HG02763 (cell line): ENCODE data around the gene C2orf92.

Source experiments
- ATAC-seq: cut with Tn5 transposase; IDR thresholded peaks from one replicate; pipeline ENCODE4 v1.9.1; 2021; ENCODE audit warnings: mild to moderate bottlenecking, moderate library complexity; ENCODE audit not compliant: unreplicated experiment

The C2orf92 gene

DNA sequence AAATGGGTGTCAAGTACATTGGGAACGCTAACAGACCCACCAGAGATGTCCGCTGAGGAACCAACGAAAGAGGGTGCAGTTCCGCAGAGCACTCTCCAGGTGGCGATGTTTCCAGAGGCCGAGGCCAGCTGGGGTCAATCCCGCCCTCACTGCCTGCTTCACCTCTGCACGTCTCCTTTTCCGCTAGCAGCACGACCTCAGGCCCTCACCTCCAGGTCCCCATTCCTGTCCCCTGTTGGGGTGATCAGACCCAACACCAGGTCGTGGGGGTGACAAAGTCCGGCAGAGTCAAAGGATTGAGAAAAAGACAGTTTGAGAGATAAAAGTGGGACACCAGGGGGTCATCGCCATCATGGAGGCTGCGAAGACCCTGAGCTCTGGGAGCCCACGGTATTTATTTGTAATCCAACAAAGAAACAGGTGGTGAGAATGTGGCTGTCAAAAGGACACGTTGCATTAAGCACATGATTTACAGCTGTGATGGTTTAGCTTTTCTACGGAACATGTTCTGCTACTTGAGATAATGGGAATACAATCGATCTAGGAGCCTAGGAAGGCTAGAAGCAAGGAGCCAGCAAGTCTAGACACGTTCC, 71.2 kb downstream of the C2orf92 start:
- ATAC-seq, result peak; percentile 51

DNA sequence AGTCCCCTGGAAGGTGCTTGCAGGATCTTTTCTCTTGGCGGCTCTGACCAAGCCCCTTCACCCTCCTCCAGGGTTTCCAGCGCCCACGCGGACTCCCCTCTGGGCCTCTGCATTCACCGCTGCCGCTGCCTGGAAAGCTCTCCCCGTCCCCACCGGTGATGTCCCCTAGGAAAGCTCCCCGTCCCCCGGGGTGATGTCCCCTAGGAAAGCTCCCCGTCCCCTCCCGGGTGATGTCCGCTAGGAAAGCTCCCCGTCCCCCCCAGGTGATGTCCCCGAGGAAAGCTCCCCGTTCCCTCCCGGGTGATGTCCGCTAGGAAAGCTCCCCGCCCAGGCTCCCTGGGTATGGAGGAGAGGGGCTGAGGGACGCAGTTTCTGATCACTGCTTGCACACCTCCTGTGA, 71.7 kb downstream of the C2orf92 start:
- no peak for ATAC-seq

DNA sequence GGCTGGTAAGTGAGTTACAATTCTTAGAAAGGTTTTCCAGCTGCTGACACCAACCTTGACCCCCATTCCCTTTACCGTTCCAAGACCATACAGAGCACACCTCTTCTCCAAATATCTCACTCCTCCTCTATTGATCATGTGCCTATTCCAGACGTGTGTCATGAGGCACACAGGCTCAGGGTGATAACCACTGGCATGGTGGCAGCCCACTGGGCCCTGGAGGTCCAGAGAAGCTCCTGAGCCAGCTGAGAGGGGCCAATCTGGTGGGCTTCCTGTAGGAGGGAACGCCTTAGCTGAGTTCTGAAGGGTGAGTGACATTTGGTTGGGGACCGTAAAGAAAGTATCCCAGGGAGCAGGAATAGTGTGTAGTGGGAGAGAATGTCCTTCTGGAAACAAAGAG, 72.2 kb downstream of the C2orf92 start:
- no peak for ATAC-seq

DNA sequence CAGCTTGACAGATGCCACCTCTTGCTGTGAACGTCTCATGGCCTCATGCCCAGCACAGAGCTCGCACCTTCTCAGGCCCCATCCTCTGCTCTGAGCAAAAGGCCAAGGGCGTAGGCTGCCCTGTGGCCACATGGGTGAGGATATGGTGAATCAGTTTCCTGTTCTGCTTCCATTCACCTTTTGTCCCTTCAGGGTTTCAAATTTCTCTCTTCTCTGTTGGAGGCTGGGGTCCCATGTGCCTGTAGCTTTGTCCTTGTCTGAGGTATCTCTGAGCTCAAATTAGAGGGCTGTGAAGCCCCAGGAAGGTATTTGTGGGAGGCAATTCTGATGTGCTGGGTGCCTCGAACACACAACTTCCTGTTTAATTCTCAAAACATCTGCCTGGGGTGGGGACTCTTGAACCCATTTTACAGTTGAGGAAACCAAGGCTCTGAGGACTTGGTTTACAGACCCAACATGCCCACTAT, 72.9 kb downstream of the C2orf92 start:
- no peak for ATAC-seq

DNA sequence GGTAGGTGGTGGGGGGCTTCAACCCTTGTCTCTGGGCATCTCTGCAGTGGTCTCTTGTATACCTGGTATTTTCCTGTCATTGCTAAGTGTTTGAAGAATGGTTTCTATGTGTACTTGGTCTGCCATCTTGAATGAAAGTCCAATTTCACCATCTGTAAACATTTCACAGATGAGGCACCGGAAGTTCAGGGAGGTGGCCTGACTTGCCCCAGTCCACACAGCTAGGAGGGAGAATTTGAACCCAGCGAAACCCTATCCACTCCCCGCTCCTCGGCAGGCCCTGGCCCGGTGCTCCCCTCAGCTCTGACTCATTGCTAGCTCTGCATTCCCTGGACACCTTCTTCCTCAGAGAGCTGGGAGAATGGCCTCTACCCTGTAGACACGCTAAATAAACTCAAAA, 74.4 kb downstream of the C2orf92 start:
- ATAC-seq, result no peak

DNA sequence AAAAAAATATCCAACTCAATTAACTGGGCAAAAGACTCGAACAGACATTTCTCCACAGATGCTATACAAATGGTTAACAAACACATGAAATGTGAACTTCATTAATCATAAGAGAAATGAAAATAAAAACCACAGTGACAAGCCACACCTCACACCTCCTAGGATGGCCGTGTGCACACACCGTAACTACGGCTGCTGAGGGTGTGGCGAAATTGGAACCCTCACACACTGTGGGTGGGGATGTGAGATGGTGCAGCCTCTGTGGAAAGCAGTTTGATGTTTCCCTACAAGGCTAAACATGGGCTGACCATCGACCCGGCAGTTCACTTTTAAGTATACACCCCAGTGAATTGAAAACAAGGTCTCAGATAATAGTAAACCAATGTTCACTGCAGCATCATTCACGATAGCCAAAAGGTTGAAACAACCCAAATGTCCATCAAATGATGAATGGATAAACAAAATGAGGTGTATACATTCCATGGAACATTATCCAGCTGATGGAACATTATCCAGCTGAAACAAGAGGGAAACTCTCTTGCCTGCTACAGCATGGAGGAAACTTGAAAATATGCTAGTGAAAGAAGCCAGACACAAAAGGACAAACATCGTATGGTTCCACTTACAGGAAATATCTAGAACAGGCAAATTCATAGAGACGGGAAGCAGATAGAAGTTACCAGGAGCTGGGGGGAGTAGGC, 76.1 kb downstream of the C2orf92 start:
- ATAC-seq, result no peak

DNA sequence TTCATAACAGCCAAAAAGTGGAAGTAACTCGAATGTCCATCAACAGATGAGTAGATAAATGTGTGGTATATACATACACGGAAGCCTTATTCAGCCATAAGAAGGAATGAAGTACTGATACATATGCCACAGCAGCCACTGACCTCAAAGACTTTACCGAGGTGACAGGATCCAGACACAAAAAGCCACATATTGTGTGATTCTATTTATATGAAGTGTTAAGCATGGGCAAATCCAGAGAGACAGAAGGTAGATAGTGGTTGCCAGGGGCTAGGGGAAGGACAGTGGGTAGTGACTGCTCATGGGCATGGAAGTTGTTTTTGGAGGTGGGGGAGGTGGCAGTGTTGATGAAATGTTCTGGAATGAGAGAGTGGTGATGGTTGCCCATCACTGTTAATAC, 77.8 kb downstream of the C2orf92 start:
- ATAC-seq, result no peak

DNA sequence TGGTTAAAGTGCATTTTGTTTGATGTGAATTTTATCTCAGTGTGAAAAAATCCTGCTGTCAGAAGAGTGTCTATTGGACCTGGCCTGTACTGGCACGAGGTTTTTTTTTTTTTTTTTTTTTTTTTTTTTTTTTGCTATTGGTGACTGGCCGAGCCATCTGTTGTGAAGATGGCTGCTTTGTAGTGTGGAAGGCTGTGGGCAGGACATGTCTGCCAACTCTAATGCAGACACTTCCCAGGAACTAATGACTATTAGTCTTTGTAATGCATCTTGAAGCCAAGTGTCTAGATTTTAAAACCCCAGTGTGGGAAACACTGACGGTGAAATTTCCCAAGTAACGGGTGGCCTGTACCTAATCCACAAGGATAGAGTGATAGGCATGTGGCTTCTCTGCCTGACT, 78.2 kb downstream of the C2orf92 start:
- no peak for ATAC-seq

DNA sequence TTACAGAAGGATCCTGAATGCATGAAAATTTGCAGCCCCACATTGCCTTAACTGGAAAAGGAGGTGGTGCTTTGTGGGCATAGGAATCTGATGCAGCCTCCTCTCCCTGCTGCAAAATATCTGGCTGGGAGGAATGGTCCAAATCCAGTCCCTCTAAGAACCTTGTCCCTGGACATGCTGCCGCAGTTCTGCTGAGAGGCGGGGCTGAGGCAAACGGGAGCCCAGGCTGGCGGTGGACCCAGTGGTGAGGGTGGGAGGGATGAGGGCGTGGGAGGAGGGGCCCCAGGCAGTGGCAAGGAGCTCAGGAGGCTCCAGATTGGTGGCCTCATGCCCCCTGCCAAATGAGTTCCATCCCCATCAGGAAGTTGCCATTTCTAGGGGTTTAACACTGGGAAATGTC, 80.1 kb downstream of the C2orf92 start:
- ATAC-seq, result no peak

DNA sequence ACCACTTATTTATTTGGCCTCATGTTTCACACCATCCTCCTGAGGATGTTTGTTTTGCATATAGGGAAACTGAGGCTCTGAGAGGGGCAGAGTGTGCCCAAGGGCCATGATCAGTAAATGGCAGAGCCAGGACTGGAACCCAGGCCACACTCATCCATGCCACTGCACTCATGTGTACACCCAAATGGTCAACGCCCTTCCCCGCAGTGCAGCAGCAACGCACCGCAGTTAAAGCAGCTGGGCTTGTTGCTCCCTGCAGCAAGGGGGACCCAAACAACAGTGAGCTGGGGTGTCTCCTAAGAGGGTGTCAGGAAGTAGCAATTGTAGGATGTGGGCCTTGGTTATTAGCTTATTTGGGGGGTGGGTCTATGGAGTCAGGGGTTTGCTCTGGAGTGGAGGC, 80.5 kb downstream of the C2orf92 start:
- no peak for ATAC-seq

DNA sequence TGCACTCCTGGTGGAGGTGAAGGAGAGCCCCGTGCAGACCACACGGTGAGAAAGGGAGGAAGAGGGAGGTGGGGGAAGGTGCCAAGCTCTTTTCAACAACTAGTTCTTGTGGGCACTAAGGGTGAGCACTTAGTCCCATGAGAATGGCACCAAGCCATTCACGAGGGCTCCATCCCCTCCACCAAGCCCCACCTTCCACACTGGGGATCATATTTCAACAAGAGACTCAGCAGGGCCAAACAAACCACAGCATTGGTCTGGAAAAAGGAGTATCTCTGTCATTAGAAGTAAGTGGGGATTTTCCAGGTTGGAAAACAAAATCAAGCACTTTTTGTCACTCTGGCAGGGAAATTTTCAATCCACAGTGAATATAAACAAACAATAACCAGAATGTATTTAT, 82.2 kb downstream of the C2orf92 start:
- no peak for ATAC-seq
